ENCODE results near the gene CCNY.

DNA sequence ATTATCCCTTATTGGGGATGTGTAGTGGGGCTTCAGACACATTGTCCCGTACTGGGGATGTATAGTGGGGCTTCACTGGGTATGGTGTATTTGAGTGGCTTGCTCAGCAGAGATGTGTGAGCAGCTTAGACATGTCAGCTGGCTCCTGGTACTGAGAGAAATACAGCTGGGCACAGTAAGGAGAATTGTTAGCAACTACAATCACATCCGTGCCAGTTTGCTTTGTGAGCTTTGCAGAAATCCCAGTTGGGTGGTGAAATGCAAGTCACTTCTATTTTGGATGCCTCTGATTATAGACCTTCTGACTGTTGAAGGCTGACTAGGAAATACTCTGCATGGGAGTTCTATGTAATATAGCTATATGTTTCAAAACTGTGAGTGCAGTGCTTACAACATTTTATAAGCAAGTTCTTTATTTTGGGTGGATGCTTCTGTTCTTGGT, 10.8 kb downstream of the CCNY start:
- TF ChIP-seq, protein P1, sequence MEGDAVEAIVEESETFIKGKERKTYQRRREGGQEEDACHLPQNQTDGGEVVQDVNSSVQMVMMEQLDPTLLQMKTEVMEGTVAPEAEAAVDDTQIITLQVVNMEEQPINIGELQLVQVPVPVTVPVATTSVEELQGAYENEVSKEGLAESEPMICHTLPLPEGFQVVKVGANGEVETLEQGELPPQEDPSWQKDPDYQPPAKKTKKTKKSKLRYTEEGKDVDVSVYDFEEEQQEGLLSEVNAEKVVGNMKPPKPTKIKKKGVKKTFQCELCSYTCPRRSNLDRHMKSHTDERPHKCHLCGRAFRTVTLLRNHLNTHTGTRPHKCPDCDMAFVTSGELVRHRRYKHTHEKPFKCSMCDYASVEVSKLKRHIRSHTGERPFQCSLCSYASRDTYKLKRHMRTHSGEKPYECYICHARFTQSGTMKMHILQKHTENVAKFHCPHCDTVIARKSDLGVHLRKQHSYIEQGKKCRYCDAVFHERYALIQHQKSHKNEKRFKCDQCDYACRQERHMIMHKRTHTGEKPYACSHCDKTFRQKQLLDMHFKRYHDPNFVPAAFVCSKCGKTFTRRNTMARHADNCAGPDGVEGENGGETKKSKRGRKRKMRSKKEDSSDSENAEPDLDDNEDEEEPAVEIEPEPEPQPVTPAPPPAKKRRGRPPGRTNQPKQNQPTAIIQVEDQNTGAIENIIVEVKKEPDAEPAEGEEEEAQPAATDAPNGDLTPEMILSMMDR (IDR thresholded peaks at IDR 0.05), result no peak
- TF ChIP-seq POLR2A (IDR thresholded peaks at IDR 0.05), result no peak

Measured in Peyer's patch (tissue), 4 donors.